Adrenal gland (tissue), 5 donors: ENCODE measurements around the gene CPXM2.

Experiments
- CTCF ChIP-seq, 6 experiments: fragments of 450-650 bp in 4 of 6; fragments of 200-600 bp in 2 of 6; sonication (generic) in 1 of 6; IDR thresholded peaks; 1 replicate in 5 of 6; 2 replicates in 1 of 6; pipeline versions ENCODE4 v1.5.1 to v1.8.0; 2016 to 2021; ENCODE audit warnings: antibody characterized with exemption in 6 of 6, mild to moderate bottlenecking in 2 of 6, moderate library complexity in 1 of 6
- POLR2A ChIP-seq, 2 donors: fragments of 450-650 bp; IDR thresholded peaks; one replicate each; pipeline ENCODE4 v1.6.1; 2017; ENCODE audit warnings: antibody characterized with exemption in 2 of 2, mild to moderate bottlenecking in 2 of 2, moderate library complexity in 1 of 2
- donor health status: DM: no; HTN: no; CAD: no.

GRCh38 chr10:123870260-123870659 is 21.3 kb downstream of the CPXM2 start:
- TF ChIP-seq CTCF (IDR thresholded peaks at IDR 0.05) (no peak), POLR2A (IDR thresholded peaks at IDR 0.05) (no peak)
